Smooth muscle cell of the brain vasculature (primary cell): ENCODE measurements around the gene FHOD3.

Experiments
- DNase-seq: peaks from one replicate; pipeline ENCODE4 v3.0.0-alpha.2; 2012; ENCODE audit warnings: low read depth, low spot score

The FHOD3 gene

DNA sequence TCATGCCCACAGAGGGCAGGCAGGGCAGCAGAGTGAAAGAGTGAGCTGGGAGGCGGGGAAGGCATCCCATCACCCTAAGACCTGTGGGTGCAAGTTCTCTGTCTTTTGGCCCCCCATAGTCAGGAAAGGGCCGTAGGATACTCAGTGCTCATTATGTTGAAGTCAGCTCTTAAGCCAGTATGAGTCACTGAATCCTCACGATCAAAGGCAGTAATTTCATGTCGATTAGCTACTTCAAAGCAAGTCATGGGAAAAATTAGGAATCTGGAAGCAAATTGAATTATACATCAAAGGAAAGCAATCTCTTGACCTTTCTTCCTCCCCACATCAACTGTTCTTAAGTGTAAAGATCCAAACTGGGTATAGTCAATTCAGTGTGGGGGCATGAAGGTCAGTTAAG is 178.9 kb downstream of the FHOD3 start:
- no peak for DNase-seq

DNA sequence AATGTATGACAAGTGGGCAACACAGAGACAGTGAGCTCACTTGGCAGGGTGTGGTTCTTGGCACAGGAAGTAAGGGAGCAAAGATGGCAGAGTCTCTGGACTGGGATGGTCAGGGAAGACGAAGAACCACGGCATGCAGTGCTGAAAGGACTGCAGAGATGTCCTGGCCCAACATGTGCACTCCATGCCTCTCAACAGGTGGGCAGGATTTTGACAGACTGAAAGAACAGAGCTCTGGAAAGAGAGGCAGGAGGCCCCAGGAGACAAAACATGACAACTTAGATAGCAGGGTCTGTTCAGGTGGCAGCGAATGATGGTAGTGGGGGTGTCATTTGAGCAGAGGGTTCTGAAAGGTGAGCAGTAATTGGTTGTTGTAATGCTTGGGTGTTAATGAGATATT is 180.3 kb downstream of the FHOD3 start:
- no peak for DNase-seq

DNA sequence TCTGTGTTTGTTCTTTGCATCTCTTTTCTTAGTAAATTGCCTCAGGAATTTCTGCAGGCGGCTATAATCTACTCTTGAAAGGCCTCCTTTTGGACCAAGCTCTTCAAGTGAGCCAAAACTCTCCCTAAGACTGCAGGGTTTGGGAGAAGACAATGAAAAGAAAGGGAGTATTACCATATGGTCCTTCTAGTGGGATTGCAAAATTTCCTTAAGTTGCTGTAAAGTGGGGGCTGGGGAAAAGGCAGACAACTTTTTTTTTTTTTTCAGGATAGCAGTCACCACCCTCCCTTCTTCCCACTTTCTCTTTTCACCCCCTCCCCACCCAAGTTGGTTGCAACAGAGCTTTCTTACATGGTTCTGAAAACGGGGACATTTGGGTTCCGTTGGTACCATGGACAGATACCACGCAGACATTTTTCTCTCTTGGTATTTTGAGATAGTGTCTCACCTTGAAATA is 183.7 kb downstream of the FHOD3 start:
- no peak for DNase-seq

DNA sequence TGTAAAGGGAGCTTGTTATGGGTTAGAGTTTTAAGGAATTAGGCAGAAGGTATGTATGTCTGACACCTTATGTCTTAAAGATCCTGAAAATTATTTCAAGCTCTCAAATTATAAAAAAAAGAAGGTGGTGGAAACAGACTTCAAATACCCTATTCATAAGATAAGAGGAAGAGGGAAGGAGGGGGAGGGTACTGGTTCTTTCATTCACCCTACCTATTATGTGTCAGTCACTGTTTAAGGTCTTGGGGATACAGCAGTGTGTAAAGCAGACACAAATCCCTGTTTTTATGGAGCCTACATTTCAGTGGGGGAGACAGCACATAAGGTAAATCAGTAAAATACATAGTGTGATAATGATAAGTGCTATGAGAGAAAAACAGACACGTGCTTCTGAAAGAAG is 184.4 kb downstream of the FHOD3 start:
- DNase-seq, result no peak

DNA sequence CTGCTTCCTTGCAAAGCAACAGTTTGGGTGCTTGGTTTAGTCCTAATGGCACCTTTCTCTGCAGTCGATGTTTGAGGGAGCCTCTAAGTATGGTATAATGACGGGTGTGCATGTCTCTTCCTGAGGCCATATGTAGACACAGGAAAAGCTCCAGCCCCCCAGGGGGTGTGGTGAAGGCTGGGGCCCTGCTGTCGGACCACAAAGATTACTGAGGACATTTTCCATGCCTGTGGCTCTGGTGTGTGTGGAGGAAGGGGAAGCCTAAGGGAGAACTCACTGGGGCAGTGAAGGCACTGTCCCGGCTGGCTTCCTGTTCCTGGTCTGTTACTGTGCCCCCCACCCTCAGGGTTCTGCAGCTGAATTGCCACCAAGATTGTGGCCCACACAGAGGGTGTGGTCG is 187.1 kb downstream of the FHOD3 start:
- DNase-seq, result no peak

DNA sequence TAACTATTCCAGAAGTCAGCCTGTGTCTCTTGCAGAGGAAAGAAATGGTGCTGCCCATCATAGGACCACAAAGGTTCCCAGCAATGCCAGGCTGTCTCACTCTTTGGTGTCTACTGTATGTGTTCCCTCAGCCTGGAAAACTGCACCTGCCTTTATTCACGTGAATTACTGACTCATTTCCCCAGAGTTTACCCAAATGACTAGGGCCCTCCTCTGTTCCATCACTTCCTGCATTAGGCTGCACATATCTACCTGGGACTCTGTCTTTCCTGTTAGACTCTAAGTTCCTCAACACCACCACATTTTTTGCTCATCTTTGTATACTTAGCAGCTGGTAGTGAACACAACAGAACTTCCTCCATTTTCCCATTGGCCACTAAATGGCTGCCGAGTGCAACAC is 188.3 kb downstream of the FHOD3 start:
- no peak for DNase-seq

DNA sequence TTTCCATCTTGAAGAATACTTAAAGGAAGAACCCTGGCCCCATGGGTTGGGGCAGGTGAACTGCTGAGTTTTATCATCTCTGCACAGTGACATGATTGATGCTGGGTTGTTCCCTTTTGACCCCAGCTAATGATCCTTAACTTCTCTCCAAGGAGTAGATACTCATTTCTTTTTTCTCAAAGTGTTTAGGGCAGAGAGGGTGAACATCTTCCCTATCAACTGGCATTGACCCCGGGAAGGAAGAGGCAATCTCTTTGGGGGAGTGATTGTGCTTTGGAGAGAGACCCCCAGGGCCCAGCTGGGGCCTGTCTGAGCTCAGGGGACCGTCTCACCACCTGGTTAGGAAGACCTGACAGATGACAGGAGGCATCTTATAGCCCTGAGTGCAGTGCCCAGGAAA is 190.6 kb downstream of the FHOD3 start:
- no peak for DNase-seq

DNA sequence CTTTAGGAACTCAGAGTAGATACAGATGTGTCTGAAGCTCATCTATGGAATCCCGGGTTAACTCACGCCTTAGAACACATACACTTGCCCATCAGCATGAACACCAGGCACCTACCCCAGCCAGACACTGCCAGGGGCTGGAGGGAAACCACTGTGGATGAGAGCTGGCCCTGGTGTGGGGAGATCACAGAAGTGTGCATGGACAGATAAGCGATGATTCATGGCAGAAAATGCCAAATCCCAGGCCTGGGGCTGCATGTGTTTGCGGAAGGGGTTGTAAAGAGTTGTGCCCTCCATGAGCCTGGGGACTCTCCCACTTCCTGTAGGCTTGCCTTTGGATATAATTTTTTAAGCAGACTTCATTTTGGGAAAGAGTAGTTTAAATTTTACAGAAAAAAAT is 193.4 kb downstream of the FHOD3 start:
- no peak for DNase-seq

DNA sequence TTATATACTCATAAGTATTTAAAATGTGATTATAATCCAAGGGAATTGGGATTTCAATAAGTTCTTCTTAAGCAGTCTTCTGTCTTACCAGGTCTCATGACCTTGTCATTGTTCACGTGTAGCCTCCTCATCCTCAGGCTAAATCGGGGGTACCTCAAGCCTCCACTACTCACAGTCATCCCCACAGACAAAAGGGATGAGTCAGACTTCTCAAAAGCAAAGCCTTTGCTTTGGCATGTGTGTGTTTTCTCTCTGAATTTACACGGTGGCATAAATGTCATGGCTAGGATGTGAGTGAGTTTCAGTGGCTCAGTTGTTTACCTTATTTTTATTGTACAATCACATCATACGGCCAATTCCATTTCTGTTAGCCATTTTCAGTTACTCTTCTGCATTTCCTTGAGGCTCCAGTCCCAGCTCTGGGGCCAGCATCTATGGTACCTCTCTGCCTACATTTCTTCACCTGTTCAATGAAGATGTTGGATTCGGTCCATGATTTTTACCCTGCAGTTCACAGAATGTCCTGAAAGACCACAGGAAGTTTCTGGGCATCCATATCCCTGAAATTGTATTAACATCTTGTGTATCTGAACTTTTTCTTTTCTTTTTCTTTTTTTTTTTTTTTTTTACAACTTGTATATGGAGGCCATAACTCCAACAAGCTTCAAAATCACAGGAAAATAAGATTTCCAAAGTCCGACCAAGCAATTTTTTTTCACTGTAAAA is 195.3 kb downstream of the FHOD3 start:
- DNase-seq, result no peak

DNA sequence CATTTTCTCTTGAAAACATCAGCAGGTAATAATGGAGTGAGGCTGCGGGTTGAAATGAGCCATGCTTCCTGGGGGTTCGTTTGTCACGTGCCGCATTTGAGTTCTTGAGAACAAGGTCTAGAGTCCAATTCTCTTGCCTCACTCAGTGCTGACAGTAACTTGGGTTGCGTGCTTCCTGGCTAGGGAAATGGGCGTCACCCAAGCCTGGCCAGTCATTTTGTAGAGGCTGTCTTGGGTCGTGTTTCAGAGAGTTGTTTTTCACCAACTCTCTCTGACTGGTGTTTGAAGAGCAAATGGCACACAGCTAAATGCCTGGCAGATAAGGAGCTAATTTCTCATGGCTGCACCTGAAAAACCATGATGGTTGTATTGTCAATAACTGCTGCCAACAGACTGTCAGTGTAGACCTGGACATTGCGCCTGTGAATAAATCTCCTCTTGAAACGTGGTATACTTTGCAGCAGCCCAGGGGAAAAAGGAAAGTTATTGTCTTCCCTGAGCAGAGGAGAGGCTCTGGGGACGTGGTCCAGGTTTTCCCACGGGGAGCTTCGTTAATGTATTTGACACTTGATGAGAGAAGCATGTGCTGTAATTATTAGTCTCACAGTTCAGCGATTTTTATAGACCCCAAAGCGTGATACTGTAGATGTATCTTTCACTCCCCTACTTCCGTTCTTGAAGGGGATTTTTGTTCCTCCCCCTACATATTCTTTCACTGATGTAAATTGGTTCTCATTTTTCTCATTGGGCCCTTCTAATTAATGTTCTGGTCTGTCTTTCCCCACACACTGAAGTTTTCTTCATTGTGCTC is 196.0 kb downstream of the FHOD3 start:
- no peak for DNase-seq

DNA sequence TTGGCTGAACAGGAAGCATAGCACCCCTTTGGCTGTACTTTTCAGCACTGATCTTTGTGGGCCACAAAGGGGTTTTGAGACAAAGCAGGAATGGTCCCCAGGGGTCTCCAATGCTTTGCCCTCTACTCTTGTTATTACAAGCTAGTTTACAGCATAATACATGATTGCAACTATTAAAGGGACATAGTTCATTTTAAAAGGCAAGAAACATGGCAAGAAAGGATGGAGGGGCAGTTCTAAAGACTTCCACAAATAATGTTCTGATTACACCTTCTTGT is 196.6 kb downstream of the FHOD3 start:
- no peak for DNase-seq

DNA sequence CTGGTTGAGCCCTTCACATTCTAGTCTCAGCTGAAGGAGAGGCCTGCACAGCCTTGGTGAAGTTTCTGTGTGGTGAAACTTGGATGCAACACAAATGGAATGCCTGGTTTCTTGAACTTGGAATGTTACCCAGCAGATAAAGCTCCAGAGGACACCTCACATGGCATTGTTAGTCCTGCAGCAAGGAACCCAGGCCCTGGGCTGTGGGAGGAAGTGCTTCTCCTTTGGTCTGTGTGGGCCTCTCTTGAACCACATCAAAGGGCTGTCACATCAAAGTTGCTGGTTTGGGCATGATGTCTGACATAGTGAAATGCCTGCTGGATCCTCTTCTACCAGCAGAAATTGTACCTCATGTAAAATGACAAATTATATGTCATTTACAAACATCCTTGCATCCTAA is 198.5 kb downstream of the FHOD3 start:
- no peak for DNase-seq

DNA sequence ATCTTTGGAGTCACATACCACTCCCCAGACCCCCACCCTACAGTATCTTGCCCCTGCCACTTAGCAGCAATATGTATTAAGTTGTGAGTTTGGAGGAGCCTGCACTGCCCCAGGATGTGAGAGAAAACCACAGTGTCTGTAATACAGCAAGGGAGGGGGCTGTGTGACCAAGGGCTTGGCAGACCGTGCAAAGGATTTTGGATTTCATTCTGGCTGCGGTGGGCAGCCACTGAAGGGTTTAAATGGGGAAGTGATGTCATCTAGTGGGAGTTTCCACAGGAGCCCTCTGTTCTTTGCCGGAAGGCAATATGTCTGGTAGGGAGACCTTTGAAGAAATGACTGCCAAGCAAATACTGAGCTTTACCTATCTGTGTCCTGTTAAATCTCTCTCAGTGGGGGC is 202.4 kb downstream of the FHOD3 start:
- DNase-seq, result no peak

DNA sequence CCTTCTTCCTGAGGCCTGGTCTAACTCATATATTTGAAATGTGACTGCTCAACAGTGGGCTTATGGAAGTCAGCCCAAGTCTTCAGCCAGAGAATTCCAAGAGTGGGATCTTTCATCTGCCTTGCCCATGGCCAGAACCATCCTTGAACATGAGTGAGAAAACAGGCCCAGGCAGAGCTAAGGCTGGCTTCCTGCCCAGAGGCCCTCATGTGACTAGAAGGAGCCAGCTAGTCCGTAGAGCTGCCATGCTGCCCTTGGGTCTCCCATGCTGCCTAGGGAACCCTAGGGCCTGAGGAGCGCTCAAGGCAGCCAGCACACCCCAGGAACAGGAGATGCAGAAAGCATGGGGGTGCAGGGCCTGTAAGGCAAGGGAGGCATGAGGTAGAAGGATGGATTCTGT is 203.6 kb downstream of the FHOD3 start:
- DNase-seq, result no peak

DNA sequence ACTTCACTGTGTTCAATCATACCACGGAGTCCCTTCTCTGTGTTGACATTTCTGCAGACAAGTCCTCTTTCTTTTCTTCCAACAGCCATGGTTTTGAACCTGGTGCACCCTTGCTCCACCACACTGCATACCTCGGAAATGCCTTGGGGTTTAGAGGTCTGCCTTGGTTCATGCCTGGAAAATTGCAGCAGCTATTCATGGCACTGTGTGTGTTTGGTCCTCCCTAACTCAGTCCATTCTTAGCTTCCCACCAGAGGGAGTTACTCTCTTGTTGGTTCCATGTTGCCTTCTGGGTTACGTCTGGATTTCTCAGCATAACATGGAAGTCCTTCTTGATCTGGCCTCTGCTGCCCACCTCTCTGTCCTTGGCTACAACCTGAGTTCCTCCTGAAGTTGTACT is 206.0 kb downstream of the FHOD3 start:
- no peak for DNase-seq

DNA sequence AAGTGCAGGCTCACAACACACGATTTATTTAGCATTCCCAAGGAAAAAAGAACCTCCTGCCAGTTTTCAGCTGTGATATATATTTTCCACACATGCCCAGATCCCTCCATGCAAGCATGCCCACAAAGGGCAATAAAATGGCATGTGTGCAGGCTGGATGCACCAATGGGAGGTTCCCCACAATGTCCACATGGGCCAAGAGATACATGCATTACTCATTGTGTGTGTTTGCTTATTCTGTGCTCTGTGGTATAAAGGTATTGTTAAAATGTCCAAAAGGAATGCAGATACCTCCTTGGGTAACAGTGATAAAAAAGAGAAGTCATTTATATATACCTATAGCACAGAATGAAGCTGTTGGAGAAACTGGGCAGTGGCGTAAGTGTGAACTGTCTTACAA is 207.4 kb downstream of the FHOD3 start:
- no peak for DNase-seq

DNA sequence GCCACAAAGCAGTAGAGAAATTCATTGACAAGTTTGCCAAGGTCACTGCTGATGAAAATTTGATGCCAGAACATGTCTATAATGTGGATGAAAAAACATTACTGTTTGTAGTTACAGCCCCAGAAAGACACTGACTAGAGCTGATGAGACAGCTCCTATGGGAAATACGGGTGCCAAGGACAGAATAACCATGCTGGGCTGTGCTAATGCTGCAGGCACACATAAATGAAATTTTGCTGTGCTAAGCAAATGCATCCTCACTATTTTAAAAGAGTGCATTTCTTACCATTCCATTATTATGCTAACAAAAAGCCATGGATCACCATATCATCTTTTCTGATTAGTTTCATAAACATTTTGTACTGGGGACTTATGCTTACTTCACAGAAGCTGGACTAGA is 208.2 kb downstream of the FHOD3 start:
- no peak for DNase-seq

DNA sequence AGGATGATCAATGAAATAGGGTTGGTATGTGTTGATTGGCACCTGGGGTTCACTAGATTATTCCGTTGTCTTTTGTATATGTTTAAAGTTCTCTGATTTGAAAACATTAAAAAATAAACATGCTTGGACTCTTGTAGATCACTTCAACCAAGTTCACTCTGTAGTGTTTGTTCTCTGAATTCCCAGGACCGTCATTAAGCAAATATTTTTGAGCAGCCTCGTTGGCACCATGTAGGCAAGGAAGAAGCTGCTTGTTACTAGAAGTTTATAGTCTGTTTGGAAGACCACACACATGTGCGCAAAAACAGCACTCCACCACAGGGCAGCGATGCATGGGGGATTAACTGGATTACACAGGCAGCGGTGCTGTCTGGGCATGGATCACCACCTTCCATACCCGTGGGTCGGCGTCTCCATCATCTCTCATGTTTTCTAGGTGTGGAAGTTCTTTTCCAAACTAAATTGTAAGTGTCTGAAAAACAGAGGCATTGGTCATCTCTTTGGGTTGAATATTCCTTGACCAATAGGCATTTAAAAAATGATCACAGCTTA is 212.2 kb downstream of the FHOD3 start:
- no peak for DNase-seq

DNA sequence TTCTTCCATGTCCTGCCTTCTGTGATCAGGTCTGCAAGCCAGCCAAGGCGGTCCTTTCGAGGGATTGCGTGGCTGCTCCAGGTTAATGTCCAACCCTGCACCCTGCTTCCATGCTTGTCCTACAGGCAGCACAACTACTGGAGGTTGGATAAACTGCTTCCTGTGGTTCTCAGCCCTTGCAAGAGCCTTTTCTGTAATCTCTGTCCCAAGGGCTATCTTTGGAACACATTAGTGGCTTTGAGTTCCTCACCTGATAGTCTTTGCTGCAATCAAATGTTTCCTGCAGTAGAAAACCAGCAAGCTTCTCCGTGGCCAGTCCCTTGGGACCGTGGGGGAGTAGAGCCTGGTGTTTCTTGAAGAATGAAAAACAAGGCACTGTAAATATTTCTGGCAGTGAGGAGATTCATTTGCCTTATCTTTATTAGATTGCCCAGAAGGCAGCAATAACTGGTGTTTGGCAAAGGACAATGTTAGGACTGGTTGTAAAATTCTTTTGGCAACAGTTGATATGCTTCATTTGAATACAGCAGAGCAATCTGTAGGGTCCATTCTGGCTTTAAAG is 214.4 kb downstream of the FHOD3 start:
- no peak for DNase-seq

DNA sequence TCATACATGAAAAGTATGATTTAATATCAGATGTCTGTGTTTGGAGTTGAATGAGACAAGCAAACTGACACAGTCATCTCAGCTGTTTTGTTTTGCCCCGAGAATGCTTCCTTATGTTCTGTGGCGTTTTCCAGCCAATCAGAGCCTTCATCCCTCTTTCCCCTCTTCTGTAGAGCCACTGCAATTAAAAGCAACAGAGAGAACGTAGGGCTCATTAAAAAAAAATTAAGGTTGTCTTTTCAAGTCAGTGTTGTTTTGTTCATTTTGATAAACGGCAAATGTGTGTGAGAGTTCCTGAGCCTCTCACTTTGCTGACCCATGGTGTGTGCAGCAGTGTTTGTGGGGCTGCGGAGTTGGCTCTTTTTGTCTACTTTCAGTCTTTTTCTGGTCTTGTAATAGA is 216.0 kb downstream of the FHOD3 start:
- no peak for DNase-seq

DNA sequence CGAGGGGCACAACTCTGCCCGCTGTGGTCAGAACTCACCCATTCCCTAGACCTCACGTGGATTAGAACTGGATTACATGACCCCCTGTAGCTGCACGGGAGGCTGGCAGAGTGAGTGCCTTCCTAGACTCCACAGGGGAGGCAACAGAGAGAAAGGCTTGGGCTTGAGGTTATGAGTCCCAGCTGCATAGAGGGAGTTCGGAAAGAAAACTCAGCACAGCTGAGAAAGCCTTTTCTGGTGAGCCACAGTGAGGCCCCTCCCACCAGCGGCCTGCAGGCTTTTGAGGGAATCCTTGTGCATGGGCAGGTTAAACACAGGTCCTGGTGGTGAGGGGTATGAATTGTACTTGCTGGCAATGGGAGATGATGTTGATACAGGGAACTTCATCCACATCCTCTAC is 217.3 kb downstream of the FHOD3 start:
- no peak for DNase-seq

DNA sequence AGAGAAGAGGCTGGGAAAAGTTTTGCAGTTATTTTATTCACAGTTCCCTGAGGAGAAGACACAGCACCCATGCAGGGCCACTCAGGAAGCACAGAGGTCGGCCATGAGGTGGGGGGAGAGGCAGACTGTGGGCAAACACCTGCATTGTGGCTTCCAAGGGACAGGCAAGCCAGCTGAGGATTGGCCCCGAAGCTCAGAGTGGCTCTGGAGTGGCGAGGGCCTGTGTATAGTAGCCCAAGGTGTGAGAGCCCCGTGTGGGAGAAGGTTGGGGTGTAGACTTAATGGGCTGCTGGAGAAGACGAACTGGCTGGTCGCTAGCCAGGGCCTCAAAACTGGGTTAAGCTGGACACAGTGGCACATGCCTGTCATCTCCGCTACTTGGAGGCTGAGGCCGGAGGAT is 218.7 kb downstream of the FHOD3 start:
- no peak for DNase-seq

DNA sequence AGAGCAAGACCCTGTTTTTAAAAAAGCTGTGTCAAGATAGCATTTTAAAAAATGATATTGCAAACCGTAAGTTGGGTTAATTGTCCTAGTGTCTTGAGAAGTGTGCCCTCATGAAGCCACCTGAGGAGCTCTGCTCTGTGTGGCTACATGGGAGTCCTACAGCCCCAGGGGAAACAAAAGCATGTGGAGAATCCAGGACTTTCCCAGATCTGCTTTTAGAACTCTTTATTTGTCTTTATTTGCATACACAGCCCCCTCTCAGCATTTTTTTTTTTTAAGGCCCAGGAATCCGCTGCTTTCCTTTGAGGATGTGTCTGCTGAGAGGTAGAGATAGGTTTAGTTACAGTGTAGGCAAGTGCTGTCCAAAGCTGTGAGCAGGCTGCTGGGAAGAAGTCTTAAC is 219.2 kb downstream of the FHOD3 start:
- DNase-seq, result no peak
